H9 (cell line): Measurements from ENCODE around the gene SCYL3. TPM values are rescaled to one million over a fixed set of nuclear protein-coding genes. Genes with fewer than 3 reads are reported as not detected.

Experiments used
- DNase-seq: peaks from one replicate; pipeline ENCODE4 v3.0.0-alpha.2; 2017
- H2AFZ ChIP-seq: one replicate; pipeline ENCODE4 v1.6.1; 2013; ENCODE audit warnings: mild to moderate bottlenecking, low read length, control low read depth, moderate library complexity
- H2AK5ac ChIP-seq: 2 replicates; pipeline ENCODE4 v1.6.1; 2013; ENCODE audit warnings: low read length, control low read depth, mixed read lengths; ENCODE audit not compliant: insufficient read length
- H2BK120ac ChIP-seq: one replicate; pipeline ENCODE4 v1.6.1; 2013; ENCODE audit warnings: low read depth, mild to moderate bottlenecking, low read length, control low read depth, inconsistent platforms; ENCODE audit not compliant: poor library complexity, severe bottlenecking
- H2BK12ac ChIP-seq: 2 replicates; pipeline ENCODE4 v1.6.1; 2013; ENCODE audit warnings: low read length, control low read depth, mixed read lengths, low read depth; ENCODE audit not compliant: insufficient read length
- H2BK15ac ChIP-seq: 2 replicates; pipeline ENCODE4 v1.6.1; 2013; ENCODE audit warnings: low read depth, low read length, control low read depth
- H2BK20ac ChIP-seq: one replicate; pipeline ENCODE4 v1.6.1; 2013; ENCODE audit warnings: low read depth, mild to moderate bottlenecking, low read length, control low read depth, inconsistent platforms; ENCODE audit not compliant: poor library complexity, severe bottlenecking
- H2BK5ac ChIP-seq: 2 replicates; pipeline ENCODE4 v1.6.1; 2013; ENCODE audit warnings: low read length, control low read depth, mixed read lengths; ENCODE audit not compliant: insufficient read length
- H3K14ac ChIP-seq: 2 replicates; pipeline ENCODE4 v1.6.1; 2013; ENCODE audit warnings: low read length, control low read depth; ENCODE audit not compliant: insufficient read depth
- H3K18ac ChIP-seq: 2 replicates; pipeline ENCODE4 v1.6.1; 2013; ENCODE audit warnings: low read depth, mild to moderate bottlenecking, mixed read lengths, low read length, control low read depth; ENCODE audit not compliant: insufficient read length
- H3K23ac ChIP-seq: 2 replicates; pipeline ENCODE4 v1.6.1; 2013; ENCODE audit warnings: low read length, control low read depth, mixed read lengths, low read depth; ENCODE audit not compliant: insufficient read length
- H3K23me2 ChIP-seq: 2 replicates; pipeline ENCODE4 v1.6.1; 2013; ENCODE audit warnings: low read depth, mild to moderate bottlenecking, mixed read lengths, low read length, control low read depth; ENCODE audit not compliant: insufficient read length, poor library complexity, severe bottlenecking
- H3K27ac ChIP-seq: 2 replicates; pipeline ENCODE4 v1.5.1; 2013; ENCODE audit warnings: low read length, control low read depth, mixed read lengths, low read depth; ENCODE audit not compliant: insufficient read length
- H3K27me3 ChIP-seq: 2 replicates; pipeline ENCODE4 v1.6.1; 2013; ENCODE audit warnings: low read length, control low read depth, inconsistent platforms; ENCODE audit not compliant: insufficient read depth
- H3K4ac ChIP-seq: 2 replicates; pipeline ENCODE4 v1.6.1; 2013; ENCODE audit warnings: low read depth, mild to moderate bottlenecking, control low read depth, inconsistent platforms, low read length, moderate library complexity
- H3K4me1 ChIP-seq: 2 replicates; pipeline ENCODE4 v1.6.1; 2013; ENCODE audit warnings: low read length, control low read depth, inconsistent platforms; ENCODE audit not compliant: insufficient read depth
- H3K4me2 ChIP-seq: 2 replicates; pipeline ENCODE4 v1.6.1; 2013; ENCODE audit warnings: low read length, control low read depth, mixed read lengths; ENCODE audit not compliant: insufficient read length, insufficient read depth
- H3K56ac ChIP-seq: 2 replicates; pipeline ENCODE4 v1.6.1; 2013; ENCODE audit warnings: low read depth, mild to moderate bottlenecking, mixed read lengths, low read length, control low read depth; ENCODE audit not compliant: insufficient read length
- H3K79me1 ChIP-seq: 2 replicates; pipeline ENCODE4 v1.6.1; 2013; ENCODE audit warnings: low read depth, mild to moderate bottlenecking, moderate library complexity, low read length, control low read depth, inconsistent platforms; ENCODE audit not compliant: insufficient read depth, poor library complexity, severe bottlenecking
- H3K79me2 ChIP-seq: 2 replicates; pipeline ENCODE4 v1.6.1; 2013; ENCODE audit warnings: low read length, control low read depth, inconsistent platforms; ENCODE audit not compliant: insufficient read depth
- H3K9ac ChIP-seq: 2 replicates; pipeline ENCODE4 v1.6.1; 2013; ENCODE audit warnings: low read length, control low read depth, mixed read lengths; ENCODE audit not compliant: insufficient read length; ENCODE audit errors: extremely low read depth
- H3K9me3 ChIP-seq: one replicate; pipeline ENCODE4 v1.6.1; 2013; ENCODE audit warnings: low read depth, low read length, inconsistent platforms; ENCODE audit not compliant: control insufficient read depth
- H3T11ph ChIP-seq: one replicate; pipeline ENCODE4 v1.6.1; 2013; ENCODE audit warnings: mild to moderate bottlenecking, low read length, control low read depth, inconsistent platforms
- H4K20me1 ChIP-seq: one replicate; pipeline ENCODE4 v1.6.1; 2013; ENCODE audit not compliant: control insufficient read depth, insufficient read length, insufficient read depth
- H4K5ac ChIP-seq: 2 replicates; pipeline ENCODE4 v1.6.1; 2013; ENCODE audit warnings: low read depth, mild to moderate bottlenecking, mixed read lengths, low read length, control low read depth; ENCODE audit not compliant: insufficient read length
- H4K8ac ChIP-seq: replicated peaks from 2 replicates; pipeline ENCODE4 v1.6.1; 2013; ENCODE audit warnings: low read length, control low read depth, mixed read lengths, low read depth; ENCODE audit not compliant: insufficient read length
- H4K91ac ChIP-seq: 2 replicates; pipeline ENCODE4 v1.6.1; 2013; ENCODE audit warnings: low read depth, mild to moderate bottlenecking, moderate library complexity, mixed read lengths, low read length, control low read depth; ENCODE audit not compliant: insufficient read length
- H3K27ac Mint-ChIP-seq, 3 experiments: 2 replicates in 2 of 3; 3 replicates in 1 of 3; pipeline ENCODE4 v1.8.0; 2020 to 2021; ENCODE audit warnings: mixed read lengths in 3 of 3, mild to moderate bottlenecking in 1 of 3, moderate library complexity in 1 of 3
- H3K27me3 Mint-ChIP-seq: 2 replicates; pipeline ENCODE4 v1.8.0; 2021; ENCODE audit warnings: low read depth, mild to moderate bottlenecking, moderate library complexity, mixed read lengths
- H3K36me3 Mint-ChIP-seq, 3 experiments: 2 replicates in 2 of 3; 3 replicates in 1 of 3; pipeline ENCODE4 v1.8.0; 2020 to 2021; ENCODE audit warnings: low read depth in 3 of 3, mixed read lengths in 3 of 3; ENCODE audit not compliant: insufficient read depth in 1 of 3
- H3K4me1 Mint-ChIP-seq, 2 experiments: 2 replicates each; pipeline ENCODE4 v1.8.0; 2020; ENCODE audit warnings: mixed read lengths in 2 of 2
- H3K4me3 Mint-ChIP-seq, 2 experiments: 2 replicates in 1 of 2; 3 replicates in 1 of 2; pipeline ENCODE4 v1.8.0; 2020 to 2021; ENCODE audit warnings: mild to moderate bottlenecking in 2 of 2, mixed read lengths in 2 of 2, moderate library complexity in 1 of 2
- H3K9me3 Mint-ChIP-seq, 2 experiments: 2 replicates in 1 of 2; 3 replicates in 1 of 2; pipeline ENCODE4 v1.8.0; 2020; ENCODE audit warnings: mild to moderate bottlenecking in 2 of 2, mixed read lengths in 2 of 2, moderate library complexity in 1 of 2
- WGBS: extraction: QIAGEN DNeasy Blood & Tissue Kit; methylation state at CpG from one replicate; pipeline ENCODE4 v1.1.7; 2013; ENCODE audit warnings: missing lambda C conversion rate, low lambda C conversion rate, mixed read lengths; ENCODE audit not compliant: insufficient read length; ENCODE audit errors: extremely low coverage; 5-methylcytosine and 5-hydroxymethylcytosine counted together
- total RNA-seq: library from RNA; stranded (reverse); gene quantifications from 2 replicates; pipeline ENCODE4 v1.2.1, GENCODE V29; 2021
- TF ChIP-seq, protein P1 (sequence below): fragments of 200-600 bp; sonication (generic); conservative IDR thresholded peaks from 3 replicates; pipeline ENCODE4 v1.8.0; 2021; ENCODE audit warnings: antibody characterized with exemption, mild to moderate bottlenecking

Gene SCYL3
- total RNA-seq, 1 experiment from 2014 or later: 3.9 TPM

- Histone ChIP-seq H3K4ac (no peak overlapping the region), H3K9me3 (no peaks in the 10 kb centered on the region), H3K79me1 (no peaks in the 10 kb centered on the region), H3K18ac (no peak overlapping the region), H2BK12ac (no peak overlapping the region), H3K9ac (no peak overlapping the region), H3K27me3 (no peaks in the 10 kb centered on the region), H3K14ac (no peak overlapping the region), H3K56ac (no peak overlapping the region), H2BK15ac (no peak overlapping the region), H3K27ac (no peak overlapping the region), H3K23me2 (no peaks in the 10 kb centered on the region), H2AFZ (no peak overlapping the region), H4K8ac (no peak overlapping the region), H3K23ac (no peak overlapping the region), H2AK5ac (no peak overlapping the region), H2BK5ac (no peak overlapping the region), H3T11ph (no peak overlapping the region), H3K79me2 (no peaks in the 10 kb centered on the region), H4K5ac (no peak overlapping the region), H3K4me1 (no peaks in the 10 kb centered on the region), H2BK20ac (no peak overlapping the region), H3K4me2 (no peak overlapping the region), H4K20me1 (no peaks in the 10 kb centered on the region), H4K91ac (no peak overlapping the region), H2BK120ac (no peak overlapping the region)
- Mint-ChIP-seq H3K27ac (no peak overlapping the region), H3K27me3 (no peaks in the 10 kb centered on the region), H3K4me3 (no peak overlapping the region), H3K4me1 (no peaks in the 10 kb centered on the region), H3K36me3 (peaks cover 9 to 43% (median 36%) of the 10 kb centered on the region in 3 experiments; a peak in 6 of 7 replicates), H3K9me3 (no peaks in the 10 kb centered on the region)
- TF ChIP-seq, protein P1, sequence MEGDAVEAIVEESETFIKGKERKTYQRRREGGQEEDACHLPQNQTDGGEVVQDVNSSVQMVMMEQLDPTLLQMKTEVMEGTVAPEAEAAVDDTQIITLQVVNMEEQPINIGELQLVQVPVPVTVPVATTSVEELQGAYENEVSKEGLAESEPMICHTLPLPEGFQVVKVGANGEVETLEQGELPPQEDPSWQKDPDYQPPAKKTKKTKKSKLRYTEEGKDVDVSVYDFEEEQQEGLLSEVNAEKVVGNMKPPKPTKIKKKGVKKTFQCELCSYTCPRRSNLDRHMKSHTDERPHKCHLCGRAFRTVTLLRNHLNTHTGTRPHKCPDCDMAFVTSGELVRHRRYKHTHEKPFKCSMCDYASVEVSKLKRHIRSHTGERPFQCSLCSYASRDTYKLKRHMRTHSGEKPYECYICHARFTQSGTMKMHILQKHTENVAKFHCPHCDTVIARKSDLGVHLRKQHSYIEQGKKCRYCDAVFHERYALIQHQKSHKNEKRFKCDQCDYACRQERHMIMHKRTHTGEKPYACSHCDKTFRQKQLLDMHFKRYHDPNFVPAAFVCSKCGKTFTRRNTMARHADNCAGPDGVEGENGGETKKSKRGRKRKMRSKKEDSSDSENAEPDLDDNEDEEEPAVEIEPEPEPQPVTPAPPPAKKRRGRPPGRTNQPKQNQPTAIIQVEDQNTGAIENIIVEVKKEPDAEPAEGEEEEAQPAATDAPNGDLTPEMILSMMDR: no peak
- no peak for DNase-seq
- no CpG with 5 or more reads among the region's 2 CpGs for WGBS
Measured at GRCh38 chr1:169804941-169805340, 88.8 kb downstream of the SCYL3 start.
